ENCODE data around the gene SLIT1. TPM values are rescaled to one million over a fixed set of nuclear protein-coding genes. Genes with fewer than 3 reads are reported as not detected.
A peak's percentile ranks its signal among the peaks of the same experiment; 100 is the strongest.

SLIT1 gene
- polyA plus RNA-seq, 1 donor from 2014 or later: 9.5 TPM

DNA sequence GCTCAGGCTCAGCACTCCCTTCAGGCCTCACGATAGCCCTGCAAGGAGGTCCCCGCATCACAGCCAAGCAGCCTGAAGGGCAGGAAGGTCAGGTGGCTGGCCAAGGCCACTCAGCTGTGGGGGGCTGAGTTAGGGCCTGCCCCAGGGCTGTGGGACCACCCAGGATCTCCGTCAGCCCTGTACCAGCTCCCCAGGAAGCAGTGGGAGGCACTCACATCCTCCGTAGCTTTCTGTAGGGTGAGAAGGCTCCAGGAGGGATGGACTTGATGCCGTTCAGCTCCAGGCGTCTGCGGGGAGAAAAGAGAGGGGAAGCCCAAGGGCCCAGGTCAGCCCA is 125.9 kb downstream of the SLIT1 start:
- H3K9me3 ChIP-seq (ENCODE audit: low read length): no peaks in the 10 kb centered on the region
- H3K79me2 ChIP-seq (replicated peaks; ENCODE audit: insufficient read depth, low read length): no peaks in the 10 kb centered on the region
- H3K27ac ChIP-seq (ENCODE audit: low read length): no peak overlapping the region
- H2AFZ ChIP-seq (ENCODE audit: low read depth, low read length): no peak overlapping the region
- no peak overlapping the region for H3K4me3 ChIP-seq (ENCODE audit: low read length)
- H3K9me2 ChIP-seq (ENCODE audit: insufficient read depth, low read length): no peaks in the 10 kb centered on the region
- no peaks in the 10 kb centered on the region for H3K36me3 ChIP-seq (ENCODE audit: insufficient read depth, low read length)
- no peak overlapping the region for H3K9ac ChIP-seq (ENCODE audit: low read length)
- H3K27me3 ChIP-seq (ENCODE audit: insufficient read depth, low read depth, low read length): no peaks in the 10 kb centered on the region
- H3K4me2 ChIP-seq (ENCODE audit: low read length): no peak overlapping the region
- H3F3A ChIP-seq (ENCODE audit: insufficient read depth, low read length, poor library complexity, severe bottlenecking): no peaks in the 10 kb centered on the region
- TF ChIP-seq EP300 (conservative IDR thresholded peaks at IDR 0.05; ENCODE audit: poor library complexity, severe bottlenecking) (no peak), TAF1 (IDR thresholded peaks at IDR 0.05; ENCODE audit: low read depth) (no peak), SMC3 (conservative IDR thresholded peaks at IDR 0.05; ENCODE audit: poor library complexity) (no peak), POLR2AphosphoS5 (IDR thresholded peaks at IDR 0.05) (no peak), RAD21 (conservative IDR thresholded peaks at IDR 0.05) (no peak), MXI1 (conservative IDR thresholded peaks at IDR 0.05; ENCODE audit: poor library complexity, severe bottlenecking) (no peak), EZH2 (IDR thresholded peaks at IDR 0.05; ENCODE audit: borderline replicate concordance, insufficient read depth, low read length, poor library complexity, severe bottlenecking) (no peak)
- TF ChIP-seq, protein P1, sequence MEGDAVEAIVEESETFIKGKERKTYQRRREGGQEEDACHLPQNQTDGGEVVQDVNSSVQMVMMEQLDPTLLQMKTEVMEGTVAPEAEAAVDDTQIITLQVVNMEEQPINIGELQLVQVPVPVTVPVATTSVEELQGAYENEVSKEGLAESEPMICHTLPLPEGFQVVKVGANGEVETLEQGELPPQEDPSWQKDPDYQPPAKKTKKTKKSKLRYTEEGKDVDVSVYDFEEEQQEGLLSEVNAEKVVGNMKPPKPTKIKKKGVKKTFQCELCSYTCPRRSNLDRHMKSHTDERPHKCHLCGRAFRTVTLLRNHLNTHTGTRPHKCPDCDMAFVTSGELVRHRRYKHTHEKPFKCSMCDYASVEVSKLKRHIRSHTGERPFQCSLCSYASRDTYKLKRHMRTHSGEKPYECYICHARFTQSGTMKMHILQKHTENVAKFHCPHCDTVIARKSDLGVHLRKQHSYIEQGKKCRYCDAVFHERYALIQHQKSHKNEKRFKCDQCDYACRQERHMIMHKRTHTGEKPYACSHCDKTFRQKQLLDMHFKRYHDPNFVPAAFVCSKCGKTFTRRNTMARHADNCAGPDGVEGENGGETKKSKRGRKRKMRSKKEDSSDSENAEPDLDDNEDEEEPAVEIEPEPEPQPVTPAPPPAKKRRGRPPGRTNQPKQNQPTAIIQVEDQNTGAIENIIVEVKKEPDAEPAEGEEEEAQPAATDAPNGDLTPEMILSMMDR (IDR thresholded peaks at IDR 0.05; ENCODE audit: poor library complexity, severe bottlenecking): no peak
- TF ChIP-seq, protein P2, sequence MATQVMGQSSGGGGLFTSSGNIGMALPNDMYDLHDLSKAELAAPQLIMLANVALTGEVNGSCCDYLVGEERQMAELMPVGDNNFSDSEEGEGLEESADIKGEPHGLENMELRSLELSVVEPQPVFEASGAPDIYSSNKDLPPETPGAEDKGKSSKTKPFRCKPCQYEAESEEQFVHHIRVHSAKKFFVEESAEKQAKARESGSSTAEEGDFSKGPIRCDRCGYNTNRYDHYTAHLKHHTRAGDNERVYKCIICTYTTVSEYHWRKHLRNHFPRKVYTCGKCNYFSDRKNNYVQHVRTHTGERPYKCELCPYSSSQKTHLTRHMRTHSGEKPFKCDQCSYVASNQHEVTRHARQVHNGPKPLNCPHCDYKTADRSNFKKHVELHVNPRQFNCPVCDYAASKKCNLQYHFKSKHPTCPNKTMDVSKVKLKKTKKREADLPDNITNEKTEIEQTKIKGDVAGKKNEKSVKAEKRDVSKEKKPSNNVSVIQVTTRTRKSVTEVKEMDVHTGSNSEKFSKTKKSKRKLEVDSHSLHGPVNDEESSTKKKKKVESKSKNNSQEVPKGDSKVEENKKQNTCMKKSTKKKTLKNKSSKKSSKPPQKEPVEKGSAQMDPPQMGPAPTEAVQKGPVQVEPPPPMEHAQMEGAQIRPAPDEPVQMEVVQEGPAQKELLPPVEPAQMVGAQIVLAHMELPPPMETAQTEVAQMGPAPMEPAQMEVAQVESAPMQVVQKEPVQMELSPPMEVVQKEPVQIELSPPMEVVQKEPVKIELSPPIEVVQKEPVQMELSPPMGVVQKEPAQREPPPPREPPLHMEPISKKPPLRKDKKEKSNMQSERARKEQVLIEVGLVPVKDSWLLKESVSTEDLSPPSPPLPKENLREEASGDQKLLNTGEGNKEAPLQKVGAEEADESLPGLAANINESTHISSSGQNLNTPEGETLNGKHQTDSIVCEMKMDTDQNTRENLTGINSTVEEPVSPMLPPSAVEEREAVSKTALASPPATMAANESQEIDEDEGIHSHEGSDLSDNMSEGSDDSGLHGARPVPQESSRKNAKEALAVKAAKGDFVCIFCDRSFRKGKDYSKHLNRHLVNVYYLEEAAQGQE (IDR thresholded peaks at IDR 0.05; ENCODE audit: borderline replicate concordance): no peak
- H4K20me1 ChIP-seq (ENCODE audit: insufficient read depth): no peaks in the 10 kb centered on the region

DNA sequence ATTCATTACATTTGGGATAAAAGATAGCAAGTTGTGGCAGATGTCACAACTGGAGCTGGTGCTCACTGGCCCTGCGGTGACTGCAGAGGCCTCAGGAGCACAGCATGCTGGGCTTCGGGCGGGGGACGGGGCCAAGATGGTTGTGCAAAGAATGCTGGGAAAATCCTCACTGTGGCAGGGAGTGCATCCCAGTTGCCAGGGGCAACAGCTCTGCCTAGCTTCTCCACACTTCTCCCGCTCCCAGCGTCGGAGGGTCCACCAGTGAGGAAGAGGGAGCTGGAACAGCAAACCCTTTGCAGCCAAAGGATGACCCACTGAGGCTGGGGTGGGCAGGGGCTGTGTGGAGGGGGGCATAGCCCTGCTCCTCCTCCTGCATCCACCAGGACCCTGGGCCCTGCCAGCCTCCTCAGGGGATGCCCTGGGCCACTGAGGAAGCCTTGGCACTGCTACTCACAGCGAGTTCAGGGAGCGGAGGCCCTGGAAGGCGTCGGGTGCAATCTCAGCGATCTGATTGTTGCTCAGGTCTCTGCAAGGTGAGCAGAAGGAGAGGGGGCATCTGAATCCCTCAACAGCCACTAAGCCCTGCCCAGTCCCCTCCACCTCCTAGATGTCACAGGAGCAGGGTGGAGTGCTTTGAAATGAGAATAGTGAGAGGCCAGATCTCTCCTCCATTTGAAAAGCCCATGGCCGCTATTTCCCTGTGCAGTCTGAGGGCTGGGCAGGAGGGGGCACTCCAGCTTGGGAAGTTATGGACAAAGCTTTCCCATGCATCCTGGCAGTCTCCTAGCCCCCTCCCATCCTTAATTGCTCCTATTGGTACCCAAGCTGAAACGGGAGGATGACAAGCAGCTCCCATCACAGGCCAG is 126.5 kb downstream of the SLIT1 start:
- no peaks in the 10 kb centered on the region for H3F3A ChIP-seq (ENCODE audit: insufficient read depth, low read length, poor library complexity, severe bottlenecking)
- H3K4me3 ChIP-seq (ENCODE audit: low read length): no peak overlapping the region
- no peaks in the 10 kb centered on the region for H3K9me2 ChIP-seq (ENCODE audit: insufficient read depth, low read length)
- no peaks in the 10 kb centered on the region for H3K27me3 ChIP-seq (ENCODE audit: insufficient read depth, low read depth, low read length)
- no peak overlapping the region for H3K4me2 ChIP-seq (ENCODE audit: low read length)
- H3K9ac ChIP-seq (ENCODE audit: low read length): peak overlapping the region; percentile 4
- no peak for TF ChIP-seq EZH2 (IDR thresholded peaks at IDR 0.05; ENCODE audit: borderline replicate concordance, insufficient read depth, low read length, poor library complexity, severe bottlenecking)
- TF ChIP-seq, protein P1 (IDR thresholded peaks at IDR 0.05; ENCODE audit: poor library complexity, severe bottlenecking): peak; percentile 46
- no peaks in the 10 kb centered on the region for H3K9me3 ChIP-seq (ENCODE audit: low read length)
- no peaks in the 10 kb centered on the region for H3K36me3 ChIP-seq (ENCODE audit: insufficient read depth, low read length)
- H4K20me1 ChIP-seq (ENCODE audit: insufficient read depth): no peaks in the 10 kb centered on the region
- H2AFZ ChIP-seq (ENCODE audit: low read depth, low read length): no peak overlapping the region
- H3K79me2 ChIP-seq (replicated peaks; ENCODE audit: insufficient read depth, low read length): no peaks in the 10 kb centered on the region
- H3K27ac ChIP-seq (ENCODE audit: low read length): no peak overlapping the region

All from neural cell (in vitro differentiated cells).